A549 (cell line): ENCODE results near the gene CTSH. TPM values are rescaled to one million over a fixed set of nuclear protein-coding genes. Genes with fewer than 3 reads are reported as not detected.

Experiments
- ATAC-seq, 2 experiments: fragments of 200-7000 bp in 1 of 2; fragments of >200 bp in 1 of 2; cut with Nextera tagmentation in 1 of 2; cut with Tn5 transposase in 1 of 2; 3 replicates each; pipeline versions ENCODE4 v1.8.0 to v1.9.1; 2018 to 2020; ENCODE audit warnings: mild to moderate bottlenecking in 1 of 2, moderate library complexity in 1 of 2
- CTCF ChIA-PET: fragments of 300-600 bp; sonication (Branson Sonifier 250); formaldehyde crosslinking; extraction: SDS; loops from one replicate; lab custom pipeline; 2021; ENCODE audit warnings: antibody characterized with exemption, inconsistent platforms; lab: Yijun Ruan, JAX
- POLR2A ChIA-PET: fragments of 350-600 bp; formaldehyde crosslinking; extraction: SDS; loops from one replicate; lab custom pipeline; 2021; ENCODE audit warnings: antibody characterized with exemption, inconsistent platforms; lab: Yijun Ruan, JAX
- DNase-seq, 2 experiments: peaks; one replicate each; pipeline versions ENCODE4 v3.0.0 to v3.0.0-alpha.2; 2011 to 2016; ENCODE audit warnings: low read depth in 1 of 2, low spot score in 1 of 2
- FAIRE-seq: peaks from 2 replicates; lab custom pipeline; 2011; peaks lifted over from hg19 to GRCh38; lab: Jason Lieb, UNC
- H3K27ac ChIP-seq, 2 experiments: fragments of >200 bp; sonication (Bioruptor Twin); formaldehyde crosslinking; 3 replicates each; pipeline ENCODE4 v1.5.1; 2016 to 2017
- H3K4me1 ChIP-seq: fragments of >200 bp; sonication (Bioruptor Twin); formaldehyde crosslinking; 3 replicates; pipeline ENCODE4 v1.6.1; 2016
- H3K4me2 ChIP-seq: fragments of >200 bp; sonication (Bioruptor Twin); formaldehyde crosslinking; 3 replicates; pipeline ENCODE4 v1.6.1; 2016
- H3K4me3 ChIP-seq: fragments of >200 bp; sonication (Bioruptor Twin); formaldehyde crosslinking; 3 replicates; pipeline ENCODE4 v1.5.1; 2016
- H3K9me3 ChIP-seq: fragments of >200 bp; sonication (Bioruptor Twin); formaldehyde crosslinking; 3 replicates; pipeline ENCODE4 v1.6.1; 2016
- BHLHE40 ChIP-seq: IDR thresholded peaks from 2 replicates; pipeline ENCODE4 v1.6.1; 2012; ENCODE audit warnings: low read depth, low read length, inconsistent platforms
- CBX2 ChIP-seq: fragments of 200-600 bp; sonication (generic); IDR thresholded peaks from 2 replicates; pipeline ENCODE4 v1.6.1; 2016; ENCODE audit warnings: low read depth, mild to moderate bottlenecking, borderline replicate concordance
- CEBPB ChIP-seq, 2 experiments: fragments of >200 bp in 1 of 2; sonication (Bioruptor Twin) in 1 of 2; formaldehyde crosslinking in 1 of 2; IDR thresholded peaks; 2 replicates each; pipeline ENCODE4 v1.6.1; 2012 to 2016
- CHD2 ChIP-seq: fragments of 150-350 bp; IDR thresholded peaks from 2 replicates; pipeline ENCODE4 v1.6.1; 2014; ENCODE audit warnings: low read length; ENCODE audit not compliant: partially characterized antibody
- CHD4 ChIP-seq: fragments of 200-600 bp; sonication (generic); IDR thresholded peaks from 2 replicates; pipeline ENCODE4 v1.6.1; 2016; ENCODE audit warnings: antibody characterized with exemption, mild to moderate bottlenecking, borderline replicate concordance
- EHF ChIP-seq: fragments of 250-450 bp; sonication (Bioruptor Pico); IDR thresholded peaks from 2 replicates; pipeline ENCODE4 v1.5.0; 2020; ENCODE audit warnings: mild to moderate bottlenecking
- EHMT2 ChIP-seq: fragments of 200-600 bp; sonication (generic); IDR thresholded peaks from 2 replicates; pipeline ENCODE4 v1.6.1; 2016; ENCODE audit warnings: antibody characterized with exemption, low read depth, mild to moderate bottlenecking, moderate library complexity
- FOSL2 ChIP-seq, 2 experiments: fragments of 450-650 bp in 1 of 2; fragments of >200 bp in 1 of 2; sonication (Bioruptor Twin) in 1 of 2; formaldehyde crosslinking; IDR thresholded peaks; 2 replicates each; pipeline versions ENCODE4 v1.5.0 to v1.6.1; 2016 to 2020; ENCODE audit warnings: mild to moderate bottlenecking in 1 of 2, moderate library complexity in 1 of 2
- GATA3 ChIP-seq: IDR thresholded peaks from 2 replicates; pipeline ENCODE4 v1.6.1; 2012; ENCODE audit warnings: borderline replicate concordance
- HEYL ChIP-seq: fragments of 250-450 bp; sonication (Bioruptor Pico); IDR thresholded peaks from 2 replicates; pipeline ENCODE4 v1.8.0; 2021; ENCODE audit warnings: mild to moderate bottlenecking, moderate library complexity
- HOXB13 ChIP-seq: fragments of 250-450 bp; sonication (Bioruptor Pico); IDR thresholded peaks from 2 replicates; pipeline ENCODE4 v1.5.0; 2020; ENCODE audit warnings: low read depth, mild to moderate bottlenecking, moderate library complexity
- JUNB ChIP-seq: fragments of >200 bp; sonication (Bioruptor Twin); formaldehyde crosslinking; IDR thresholded peaks from 2 replicates; pipeline ENCODE4 v1.6.1; 2016
- KDM5A ChIP-seq: fragments of 200-600 bp; sonication (generic); IDR thresholded peaks from 2 replicates; pipeline ENCODE4 v1.6.1; 2016; ENCODE audit warnings: antibody characterized with exemption, mild to moderate bottlenecking
- MAFK ChIP-seq: fragments of 450-650 bp; IDR thresholded peaks from 2 replicates; pipeline ENCODE4 v1.6.1; 2014; ENCODE audit not compliant: partially characterized antibody
- NFE2L2 ChIP-seq: fragments of 150-350 bp; conservative IDR thresholded peaks from 2 replicates; pipeline ENCODE4 v1.6.1; 2014; ENCODE audit warnings: low read length
- PHF8 ChIP-seq: fragments of 200-600 bp; sonication (generic); IDR thresholded peaks from 2 replicates; pipeline ENCODE4 v1.6.1; 2016; ENCODE audit warnings: low read depth, mild to moderate bottlenecking, antibody characterized with exemption, moderate library complexity, borderline replicate concordance
- POLR2AphosphoS2 ChIP-seq: conservative IDR thresholded peaks from 2 replicates; pipeline ENCODE4 v1.6.1; 2012; ENCODE audit warnings: low read length, improper control_type of control experiment, inconsistent platforms
- RAD21 ChIP-seq, 2 experiments: fragments of >200 bp in 1 of 2; sonication (Bioruptor Twin) in 1 of 2; formaldehyde crosslinking in 1 of 2; IDR thresholded peaks in 1 of 2; conservative IDR thresholded peaks in 1 of 2; 2 replicates in 1 of 2; 3 replicates in 1 of 2; pipeline ENCODE4 v1.6.1; 2012 to 2018; ENCODE audit warnings: inconsistent platforms in 1 of 2
- RFX5 ChIP-seq: fragments of 450-650 bp; IDR thresholded peaks from 2 replicates; pipeline ENCODE4 v1.7.1; 2014; ENCODE audit warnings: antibody characterized with exemption, mild to moderate bottlenecking, moderate library complexity
- WGBS: methylation state at CpG from one replicate; pipeline ENCODE4 v1.1.6; 2017; ENCODE audit errors: missing lambda C conversion rate; 5-methylcytosine and 5-hydroxymethylcytosine counted together
- polyA plus RNA-seq, 4 experiments: library from polyadenylated mRNA; depleted of rRNA in 3 of 4; stranded (reverse); fragments of >200 nt; fragmentation: RNase III in 1 of 4; extraction: RNeasy Plus Mini Kit Qiagen cat#74134 plus additional on column Dnase treatment in 1 of 4; gene quantifications; 2 replicates in 3 of 4; 3 replicates in 1 of 4; pipeline ENCODE4 v1.2.3, GENCODE V29; 2011 to 2017
- TF ChIP-seq, protein P1 (sequence below): fragments of 450-650 bp; IDR thresholded peaks from 2 replicates; pipeline ENCODE4 v1.6.1; 2014; ENCODE audit warnings: antibody characterized with exemption
- TF ChIP-seq, protein P2 (sequence below): fragments of >200 bp; sonication (Bioruptor Twin); formaldehyde crosslinking; IDR thresholded peaks from 2 replicates; pipeline ENCODE4 v1.6.1; 2016
- TF ChIP-seq, protein P3 (sequence below): fragments of 250-450 bp; sonication (Bioruptor Pico); IDR thresholded peaks from 2 replicates; pipeline ENCODE4 v1.5.0; 2021; ENCODE audit warnings: mild to moderate bottlenecking, moderate library complexity, borderline replicate concordance
- TF ChIP-seq, protein P4 (sequence below): IDR thresholded peaks from 2 replicates; pipeline ENCODE4 v1.6.1; 2012; ENCODE audit warnings: low read depth, borderline replicate concordance

The CTSH gene
- polyA plus RNA-seq, 2 of the 4 experiments (the other 2 are of a cell fraction) = 25.2 to 33.3 TPM

DNA sequence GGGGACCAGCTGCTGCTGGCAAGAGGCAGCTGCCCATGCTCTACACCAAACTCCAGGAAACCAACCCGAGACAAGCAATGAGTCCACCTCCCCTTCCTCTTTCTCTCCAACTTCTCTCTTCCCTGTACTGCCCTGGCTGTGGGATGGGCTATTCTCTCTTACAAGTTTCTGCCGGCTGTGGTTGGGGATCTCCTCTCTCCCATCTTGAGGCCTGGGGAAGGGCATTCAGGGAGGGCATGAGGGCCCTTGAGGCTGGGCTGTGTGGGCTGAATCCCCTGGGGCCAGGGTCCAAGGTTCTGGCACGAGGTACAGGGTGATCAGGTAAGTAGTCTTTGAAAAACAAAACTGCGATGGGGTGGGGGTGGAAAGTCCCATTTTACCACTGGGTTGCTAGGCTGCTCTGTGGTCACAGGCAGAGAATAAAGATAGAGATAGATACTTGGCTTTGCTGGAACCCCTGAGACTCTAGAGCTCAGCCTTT, 32.3 kb upstream of the CTSH start (continued):
- TF ChIP-seq FOSL2 (IDR thresholded peaks at IDR 0.05) (no peak), FOSL2 (CRISPR knock-in tag; IDR thresholded peaks at IDR 0.05) (no peak), MAFK (no peak)
- TF ChIP-seq, all 56 proteins: peak for 0

DNA sequence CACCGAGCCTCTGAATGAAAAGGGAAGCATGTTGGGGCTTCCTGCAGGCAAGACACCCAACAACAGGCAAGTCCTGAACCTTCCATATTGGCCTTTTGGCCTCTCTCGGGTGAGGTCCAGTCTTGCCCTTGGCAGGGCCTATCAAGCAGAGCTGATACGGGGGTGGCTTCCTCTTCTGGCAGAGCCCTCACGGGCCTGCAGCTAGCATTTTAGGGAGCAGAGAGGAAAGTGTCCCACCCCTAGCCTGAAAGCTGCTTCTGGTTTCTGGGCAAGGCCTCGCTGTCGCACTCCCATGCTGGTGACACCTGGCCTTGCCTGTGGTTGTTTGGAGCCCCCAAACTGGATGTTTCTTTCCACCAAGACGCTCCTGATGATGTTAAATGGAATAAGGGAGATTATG, 31.8 kb upstream of the CTSH start:
- Histone ChIP-seq H3K4me3 (no peak overlapping the region), H3K4me2 (no peak overlapping the region), H3K9me3 (no peaks in the 10 kb centered on the region), H3K27ac (no peak overlapping the region), H3K4me1 (peaks cover 5% of the 10 kb centered on the region; the same call in 2 of the 3 replicates)
- DNase-seq (no peak), FAIRE-seq (no peak), ATAC-seq (no peak)
- ChIA-PET POLR2A (no interaction called here), CTCF (interaction anchor here (0.8 to 11.0 kb wide), 4 partner anchors 9 to 239 kb away, joined by 3 to 128 read pairs (median 4); no protein-coding TSS in a partner anchor)
- TF ChIP-seq CHD4 (no peak), POLR2AphosphoS2 (no peak), GATA3 (no peak), CBX2 (no peak), MAFK (no peak), PHF8 (no peak), JUNB (no peak), CEBPB (IDR thresholded peaks at IDR 0.05) (no peak), BHLHE40 (no peak), EHMT2 (no peak), RAD21 (conservative IDR thresholded peaks at IDR 0.05 in 1 of 2, IDR thresholded peaks at IDR 0.05 in 1 of 2) (no peak), EHF (no peak), NFE2L2 (no peak), CHD2 (no peak), HEYL (CRISPR knock-in tag) (no peak)
- TF ChIP-seq, protein P1, sequence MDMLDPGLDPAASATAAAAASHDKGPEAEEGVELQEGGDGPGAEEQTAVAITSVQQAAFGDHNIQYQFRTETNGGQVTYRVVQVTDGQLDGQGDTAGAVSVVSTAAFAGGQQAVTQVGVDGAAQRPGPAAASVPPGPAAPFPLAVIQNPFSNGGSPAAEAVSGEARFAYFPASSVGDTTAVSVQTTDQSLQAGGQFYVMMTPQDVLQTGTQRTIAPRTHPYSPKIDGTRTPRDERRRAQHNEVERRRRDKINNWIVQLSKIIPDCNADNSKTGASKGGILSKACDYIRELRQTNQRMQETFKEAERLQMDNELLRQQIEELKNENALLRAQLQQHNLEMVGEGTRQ = no peak
- TF ChIP-seq, protein P2, sequence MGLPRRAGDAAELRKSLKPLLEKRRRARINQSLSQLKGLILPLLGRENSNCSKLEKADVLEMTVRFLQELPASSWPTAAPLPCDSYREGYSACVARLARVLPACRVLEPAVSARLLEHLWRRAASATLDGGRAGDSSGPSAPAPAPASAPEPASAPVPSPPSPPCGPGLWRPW = no peak
- WGBS = 76% methylated on average over 7 of the region's 7 CpGs

DNA sequence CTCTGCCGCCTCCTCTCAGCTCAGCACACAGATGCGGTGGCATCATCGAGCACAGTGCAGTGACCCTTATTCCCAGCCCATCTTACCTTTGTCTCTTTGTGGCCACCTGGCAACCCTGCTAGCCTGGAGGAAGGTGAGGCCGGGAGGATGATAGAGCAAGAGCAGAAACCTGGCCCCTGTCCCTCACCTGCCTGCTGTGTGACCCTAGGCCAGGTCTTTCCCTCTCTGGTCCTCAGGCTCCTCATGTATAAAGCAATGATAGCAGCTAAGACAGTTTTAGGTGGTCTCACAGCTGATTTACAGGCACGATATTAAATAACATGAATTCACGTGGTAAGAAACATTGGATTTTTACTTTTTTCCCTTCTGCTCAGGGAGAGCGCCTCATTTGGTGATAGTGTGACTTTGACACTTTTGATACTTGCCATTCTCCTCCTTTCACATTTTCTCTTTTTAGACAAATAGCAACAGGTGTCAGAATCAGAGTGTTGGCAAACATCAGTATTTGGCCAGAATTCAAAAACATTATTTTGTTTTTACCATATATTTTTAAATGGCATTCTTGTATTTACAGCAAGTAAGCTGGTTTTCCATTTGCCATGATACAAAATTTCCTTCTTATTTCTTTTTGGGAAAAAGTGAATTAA, 29.5 kb upstream of the CTSH start:
- DNase-seq (no peak), ATAC-seq (no peak), FAIRE-seq (no peak)
- TF ChIP-seq NFE2L2 (no peak), RFX5 (no peak), KDM5A (no peak), HOXB13 (CRISPR knock-in tag) (no peak), CEBPB (IDR thresholded peaks at IDR 0.05) (no peak), FOSL2 (IDR thresholded peaks at IDR 0.05) (no peak), FOSL2 (CRISPR knock-in tag; IDR thresholded peaks at IDR 0.05) (no peak)
- TF ChIP-seq, protein P3, sequence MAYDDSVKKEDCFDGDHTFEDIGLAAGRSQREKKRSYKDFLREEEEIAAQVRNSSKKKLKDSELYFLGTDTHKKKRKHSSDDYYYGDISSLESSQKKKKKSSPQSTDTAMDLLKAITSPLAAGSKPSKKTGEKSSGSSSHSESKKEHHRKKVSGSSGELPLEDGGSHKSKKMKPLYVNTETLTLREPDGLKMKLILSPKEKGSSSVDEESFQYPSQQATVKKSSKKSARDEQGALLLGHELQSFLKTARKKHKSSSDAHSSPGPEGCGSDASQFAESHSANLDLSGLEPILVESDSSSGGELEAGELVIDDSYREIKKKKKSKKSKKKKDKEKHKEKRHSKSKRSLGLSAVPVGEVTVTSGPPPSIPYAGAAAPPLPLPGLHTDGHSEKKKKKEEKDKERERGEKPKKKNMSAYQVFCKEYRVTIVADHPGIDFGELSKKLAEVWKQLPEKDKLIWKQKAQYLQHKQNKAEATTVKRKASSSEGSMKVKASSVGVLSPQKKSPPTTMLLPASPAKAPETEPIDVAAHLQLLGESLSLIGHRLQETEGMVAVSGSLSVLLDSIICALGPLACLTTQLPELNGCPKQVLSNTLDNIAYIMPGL (CRISPR knock-in tag) = no peak
- TF ChIP-seq, protein P4, sequence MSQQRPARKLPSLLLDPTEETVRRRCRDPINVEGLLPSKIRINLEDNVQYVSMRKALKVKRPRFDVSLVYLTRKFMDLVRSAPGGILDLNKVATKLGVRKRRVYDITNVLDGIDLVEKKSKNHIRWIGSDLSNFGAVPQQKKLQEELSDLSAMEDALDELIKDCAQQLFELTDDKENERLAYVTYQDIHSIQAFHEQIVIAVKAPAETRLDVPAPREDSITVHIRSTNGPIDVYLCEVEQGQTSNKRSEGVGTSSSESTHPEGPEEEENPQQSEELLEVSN = no peak
- Histone ChIP-seq H3K27ac (no peak overlapping the region), H3K9me3 (no peaks in the 10 kb centered on the region), H3K4me1 (peaks cover 2% of the 10 kb centered on the region; the same call in 2 of the 3 replicates), H3K4me3 (no peak overlapping the region), H3K4me2 (no peak overlapping the region)
- 71% methylated on average over 7 of the region's 7 CpGs for WGBS
- ChIA-PET CTCF (interaction anchor here (11.0 kb wide), 1 partner anchor 66 kb away, joined by 128 read pairs; no protein-coding TSS in a partner anchor), POLR2A (no interaction called here)
